ENCODE data around the gene NUTM1.
A peak's percentile ranks its signal among the peaks of the same experiment; 100 is the strongest.
"Not testable (repeated sequence)": the region's sequence is repeated elsewhere in the genome, so short reads cannot be mapped to it uniquely, and the experiment has no call there.

Gene NUTM1

GRCh38 chr15:34336231-34336990 is 6.7 kb upstream of the NUTM1 start:
- no peak for DNase-seq (ENCODE audit: low spot score)

- DNase-seq (ENCODE audit: low spot score): no peak
These were observed 6.0 kb upstream of the NUTM1 start for GRCh38 chr15:34336991-34337556.

DNA sequence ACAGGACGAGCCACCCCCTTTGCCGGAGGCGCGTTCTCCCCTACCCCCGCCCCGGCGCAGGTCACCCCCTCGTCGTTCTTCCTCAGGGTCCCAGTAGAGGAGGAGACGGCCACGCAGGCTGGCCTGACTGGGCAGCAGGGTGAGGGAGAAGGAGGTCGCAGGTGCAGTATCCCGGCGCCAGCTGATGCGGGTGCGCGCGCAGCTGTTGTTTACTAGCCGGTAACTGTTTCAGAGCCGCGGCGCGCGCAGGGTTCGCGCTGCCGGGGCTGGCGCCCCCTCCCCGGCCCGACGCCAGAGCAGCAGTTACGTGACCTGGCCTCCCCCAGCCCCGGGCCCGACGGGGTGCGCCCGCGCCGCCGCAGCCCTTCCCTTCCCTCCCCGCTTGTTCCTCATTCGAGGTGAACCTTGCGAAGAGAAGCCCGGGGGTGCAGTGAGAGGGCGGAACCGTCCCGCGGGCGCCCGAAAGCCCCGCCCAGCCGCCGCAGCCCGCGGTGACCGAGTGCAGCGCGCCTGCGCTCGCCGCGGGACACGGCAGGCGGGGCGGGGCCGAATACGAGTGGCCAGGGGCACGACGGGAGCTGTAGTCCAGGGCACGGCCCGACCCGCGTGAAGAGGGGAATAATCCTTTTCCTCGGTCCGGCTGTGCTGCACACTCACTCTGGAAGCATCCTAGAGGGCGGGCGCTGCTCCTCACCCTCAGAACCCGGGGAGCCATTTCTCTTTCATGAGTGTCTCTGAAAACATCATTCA is 5.4 kb upstream of the NUTM1 start, which contains the start of gene SLC12A6:
TSS of gene SLC12A6 (minus strand) at position 225 of the 750 bp plus-strand sequence. CDS start 1,101 bp downstream, outside the sequence.
- DNase-seq (ENCODE audit: low spot score): peak; percentile 92

DNA sequence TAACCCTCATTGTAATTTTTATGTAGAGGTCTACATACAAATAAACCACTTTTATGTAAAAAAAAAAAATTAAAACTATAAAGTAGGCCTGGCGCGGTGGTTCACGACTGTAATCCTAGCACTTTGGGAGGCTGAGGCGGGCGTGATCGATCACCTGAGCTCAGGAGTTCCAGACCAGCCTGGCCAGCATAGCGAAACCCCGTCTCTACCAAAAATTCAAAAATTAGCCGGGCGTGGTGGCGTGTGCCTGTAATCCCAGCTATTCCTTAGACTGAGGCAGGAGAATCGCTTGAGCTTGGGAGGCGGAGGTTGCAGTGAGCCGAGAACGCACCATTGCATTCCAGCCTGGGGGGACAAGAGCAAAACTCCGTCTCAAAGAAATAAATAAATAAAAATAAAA is 4.8 kb upstream of the NUTM1 start:
- DNase-seq (ENCODE audit: low spot score): no peak

- DNase-seq (ENCODE audit: low spot score): no peak
These were observed 3.2 kb upstream of the NUTM1 start for GRCh38 chr15:34339946-34340345.

DNA sequence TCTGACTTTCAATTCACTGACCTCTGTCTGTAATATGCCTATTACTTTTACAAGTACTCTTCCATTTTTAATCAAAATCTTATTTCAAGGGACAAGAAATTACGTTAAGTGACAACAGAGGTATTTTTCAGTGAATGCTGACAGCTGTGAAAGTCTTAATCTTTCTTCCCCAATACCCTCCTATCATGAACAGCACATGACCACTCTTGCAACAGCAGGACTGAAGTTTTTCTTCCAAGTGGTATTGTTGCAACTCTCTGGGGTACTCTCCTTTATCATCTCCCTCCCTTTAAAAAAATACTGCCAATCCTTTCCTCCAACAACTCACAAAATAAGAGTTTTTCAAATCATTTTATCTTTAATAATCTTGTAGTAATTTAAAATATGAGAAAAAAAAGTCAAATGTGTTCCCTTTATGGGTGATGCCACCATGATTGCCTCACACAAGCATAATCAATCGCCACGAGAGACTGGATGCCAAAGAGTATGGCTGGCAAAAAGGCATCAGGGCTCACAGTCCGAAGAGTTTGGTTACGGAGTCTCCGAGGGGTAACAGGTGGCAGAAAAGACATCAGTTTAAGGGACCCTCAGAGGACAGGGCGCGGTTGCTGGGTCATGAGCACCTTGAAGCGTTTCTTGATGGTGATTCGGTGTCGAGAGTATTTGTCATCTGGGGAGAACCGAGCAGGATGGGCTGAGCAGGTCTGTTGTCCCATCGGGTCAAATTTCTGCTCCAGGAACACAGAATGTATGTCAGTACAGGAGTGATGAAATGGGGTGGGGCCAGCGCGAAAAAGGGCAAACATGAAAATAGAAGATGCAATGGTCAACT is 1.5 kb upstream of the NUTM1 start:
- no peak for DNase-seq (ENCODE audit: low spot score)

DNA sequence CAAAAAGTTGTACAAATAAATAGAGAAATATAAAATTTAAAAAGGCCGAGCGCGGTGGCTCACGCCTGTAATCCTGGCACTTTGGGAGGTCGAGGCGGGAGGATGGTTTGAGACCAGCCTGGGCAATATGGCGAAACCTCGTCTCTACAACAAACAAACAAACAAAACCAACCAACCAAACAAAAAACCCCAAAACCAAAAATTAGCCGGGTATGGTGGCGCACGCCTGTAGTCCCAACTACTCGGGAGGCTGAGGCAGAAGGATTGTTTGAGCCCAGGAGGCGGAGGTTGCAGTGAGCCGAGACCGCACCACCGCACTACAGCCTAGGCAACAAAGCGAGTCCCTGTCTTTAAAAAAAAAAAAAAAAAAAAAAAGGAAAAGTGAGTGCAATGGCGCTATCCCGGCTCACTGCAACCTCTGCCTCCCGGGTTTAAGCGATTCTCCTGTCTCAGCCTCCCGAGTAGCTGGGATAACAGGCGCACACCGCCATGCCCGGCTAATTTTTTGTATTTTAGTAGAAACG is 840 bp upstream of the NUTM1 start:
- DNase-seq (ENCODE audit: low spot score): not testable (repeated sequence)

- no peak for DNase-seq (ENCODE audit: low spot score)
These were observed 5.0 kb downstream of the NUTM1 start for GRCh38 chr15:34347951-34348638.

- no peak for DNase-seq (ENCODE audit: low spot score)
These were observed 5.7 kb downstream of the NUTM1 start for GRCh38 chr15:34348735-34349300.

DNA sequence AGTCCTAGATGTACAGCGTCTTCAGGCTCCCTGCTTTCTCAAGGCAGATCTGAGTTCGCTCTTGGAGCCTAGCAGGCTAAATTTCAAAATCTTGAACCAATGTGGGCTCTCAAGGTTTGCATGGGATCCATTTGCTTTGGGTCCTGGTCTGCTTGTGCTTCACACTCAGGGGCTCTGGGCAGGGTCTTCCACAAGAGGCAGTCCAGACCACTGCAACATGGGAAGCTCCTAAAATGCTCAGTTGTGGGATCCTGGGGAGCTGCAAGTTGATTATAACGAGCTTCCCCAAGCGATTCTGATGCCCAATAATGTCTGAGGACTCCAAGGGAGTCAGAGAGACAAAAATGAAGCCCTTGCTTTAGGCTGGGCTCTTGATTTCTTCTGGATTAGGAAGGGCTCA is 6.7 kb downstream of the NUTM1 start:
- no peak for DNase-seq (ENCODE audit: low spot score)

- DNase-seq (ENCODE audit: low spot score): not testable (repeated sequence)
These were observed 9.9 kb downstream of the NUTM1 start for GRCh38 chr15:34352996-34353395.

DNA sequence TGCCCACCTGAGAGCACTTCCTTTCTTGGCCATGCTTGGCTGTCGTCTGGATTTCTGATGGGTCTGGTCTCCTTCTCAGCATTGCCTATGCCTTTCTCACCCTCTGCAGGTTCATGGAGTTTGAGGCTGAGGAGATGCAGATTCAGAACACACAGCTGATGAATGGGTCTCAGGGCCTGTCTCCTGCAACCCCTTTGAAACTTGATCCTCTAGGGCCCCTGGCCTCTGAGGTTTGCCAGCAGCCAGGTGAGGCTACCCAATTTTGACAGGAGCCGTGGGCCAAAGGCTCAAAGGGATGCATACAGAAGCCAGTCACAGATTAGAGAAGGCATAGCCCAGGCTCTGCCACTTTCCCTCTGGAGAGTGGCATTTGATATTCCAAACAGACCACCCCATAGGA is 10.5 kb downstream of the NUTM1 start:
- no peak for DNase-seq (ENCODE audit: low spot score)

- no peak for DNase-seq (ENCODE audit: low spot score)
These were observed 11.2 kb downstream of the NUTM1 start for GRCh38 chr15:34354286-34354685.

DNA sequence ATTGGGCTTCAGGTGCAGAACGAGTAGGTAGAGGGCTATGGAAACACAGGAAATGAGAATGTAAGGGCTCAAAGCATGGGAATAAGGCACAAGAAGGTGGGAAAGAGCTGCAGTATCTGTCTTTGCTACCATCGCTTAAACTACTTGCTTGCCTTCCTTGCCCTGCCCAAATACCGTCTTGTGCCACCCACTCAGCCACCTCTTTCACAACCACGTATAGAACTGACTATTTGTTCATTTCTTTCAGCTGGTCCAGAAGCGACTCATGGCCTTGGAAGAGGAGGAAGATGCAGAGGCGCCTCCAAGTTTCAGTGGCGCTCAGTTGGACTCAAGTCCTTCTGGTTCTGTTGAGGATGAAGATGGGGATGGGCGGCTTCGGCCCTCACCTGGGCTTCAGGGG is 12.1 kb downstream of the NUTM1 start:
- no peak for DNase-seq (ENCODE audit: low spot score)

GRCh38 chr15:34357653-34358052 is 14.5 kb downstream of the NUTM1 start:
- no peak for DNase-seq (ENCODE audit: low spot score)

DNA sequence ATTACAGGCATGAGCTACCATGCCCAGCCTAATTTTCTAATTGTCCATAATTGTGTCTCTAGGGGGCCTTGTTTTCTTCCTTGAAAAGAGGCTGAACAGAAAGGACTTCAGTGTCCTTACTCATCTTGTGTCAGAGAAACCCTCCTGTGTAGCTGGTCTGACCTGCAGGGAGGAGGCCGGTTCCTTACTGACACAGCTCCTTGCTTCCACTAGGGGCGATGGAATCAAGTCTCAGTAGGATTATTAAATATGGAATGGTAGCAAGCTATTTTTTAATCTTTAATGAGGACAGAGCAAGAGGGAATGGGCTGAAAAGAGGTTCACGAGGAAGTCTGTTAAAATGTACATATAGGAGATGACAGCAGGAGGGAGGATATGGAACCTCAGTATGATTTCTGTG is 15.3 kb downstream of the NUTM1 start:
- DNase-seq (ENCODE audit: low spot score): no peak

- DNase-seq (ENCODE audit: low spot score): no peak
These were observed 15.8 kb downstream of the NUTM1 start for GRCh38 chr15:34358948-34359347.

DNA sequence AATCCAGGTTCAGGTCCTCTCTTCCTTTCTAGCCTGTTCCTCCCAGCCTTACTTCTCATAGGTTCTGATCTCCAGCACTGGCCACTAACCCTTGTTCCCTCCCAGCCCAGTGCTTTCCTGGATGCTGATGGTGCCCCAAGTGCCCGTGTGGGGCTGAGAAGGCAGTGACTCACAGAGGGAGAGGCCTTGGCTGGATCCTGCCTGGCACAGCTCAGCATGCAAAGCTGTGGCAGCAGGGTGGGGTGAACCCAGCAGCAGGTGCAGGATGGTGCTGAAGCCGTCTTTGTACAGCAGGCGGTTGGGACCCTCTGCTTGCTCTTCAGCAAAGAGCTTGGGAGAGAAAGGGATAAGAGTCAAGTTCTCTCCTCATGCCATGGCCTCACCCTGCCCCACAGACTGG is 16.3 kb downstream of the NUTM1 start:
- DNase-seq (ENCODE audit: low spot score): no peak

- DNase-seq (ENCODE audit: low spot score): no peak
These were observed 17.2 kb downstream of the NUTM1 start for GRCh38 chr15:34360298-34360697.

DNA sequence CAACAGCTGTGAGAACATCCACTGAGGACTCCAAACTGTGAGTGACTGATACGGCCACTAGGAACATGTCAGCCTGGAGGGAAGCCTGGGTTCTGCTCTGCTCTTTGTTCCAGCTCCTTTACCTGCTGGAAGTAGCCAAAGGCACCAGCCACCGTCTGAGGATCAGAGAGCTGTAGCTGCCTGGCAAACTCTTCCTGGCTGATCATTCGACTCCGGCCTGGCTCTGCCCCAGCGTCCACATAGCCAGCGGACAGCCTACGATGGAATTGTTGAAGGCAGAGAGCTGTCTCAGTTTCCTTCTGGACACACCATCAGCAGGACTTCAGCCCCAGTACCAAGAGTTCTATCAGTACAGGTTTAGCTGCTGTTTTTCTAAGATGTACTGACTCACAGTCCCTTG is 18.2 kb downstream of the NUTM1 start:
- DNase-seq (ENCODE audit: low spot score): no peak

All from left forelimb (tissue), 1 donor.